HCT116 (cell line): ENCODE results near the gene ZNF777. TPM values are rescaled to one million over a fixed set of nuclear protein-coding genes. Genes with fewer than 3 reads are reported as not detected.

Experiments used
- ATAC-seq: fragments of 200-7000 bp; cut with Tn5 transposase; 2 replicates; pipeline ENCODE4 v1.9.1; 2020; ENCODE audit warnings: mild to moderate bottlenecking, moderate library complexity
- BruUV-seq: library from RNA; stranded (reverse); fragments of 400-500 nt; replicated peaks from 2 replicates; lab custom pipeline; 2021; lab: Mats Ljungman, UMichigan
- CTCF ChIA-PET: fragments of 300-600 bp; sonication (Branson Sonifier 250); formaldehyde crosslinking; loops from one replicate; lab custom pipeline; 2021; ENCODE audit warnings: antibody characterized with exemption; lab: Charles Lee
- POLR2A ChIA-PET: fragments of 300-600, 350-600 bp; sonication (Branson Sonifier 250); formaldehyde crosslinking; loops from one replicate; lab custom pipeline; 2021; ENCODE audit warnings: antibody characterized with exemption; lab: Charles Lee
- RAD21 ChIA-PET, 2 experiments: fragments of 300-600 bp; sonication (Branson Sonifier 250); formaldehyde crosslinking; loops; one replicate each; lab custom pipeline; 2023; ENCODE audit warnings: low total read pairs in 2 of 2; ENCODE audit not compliant: uncharacterized antibody in 2 of 2, unreplicated experiment in 2 of 2, low non-redundant PET in 1 of 2; lab: Charles Lee
- DNase-seq: peaks from one replicate; pipeline ENCODE4 v3.0.0-alpha.2; 2010; ENCODE audit warnings: low read depth, low spot score
- H2AFZ ChIP-seq: fragments of 200-600 bp; shearing (Covaris generic), sonication (generic); 2 replicates; pipeline ENCODE4 v1.6.1; 2017; ENCODE audit warnings: low read depth, mixed run types, mixed read lengths, antibody characterized with exemption, low read length; ENCODE audit not compliant: poor library complexity, severe bottlenecking
- H3K27ac ChIP-seq: 2 replicates; pipeline ENCODE4 v1.5.1; 2012; ENCODE audit warnings: low read depth, low read length
- H3K27me3 ChIP-seq: fragments of 200-600 bp; sonication (generic); 2 replicates; pipeline ENCODE4 v1.6.1; 2016; ENCODE audit warnings: mixed run types, low read length, mixed read lengths; ENCODE audit not compliant: insufficient read depth
- H3K36me3 ChIP-seq, 2 experiments: fragments of 200-500 bp in 1 of 2; fragments of 200-600 bp in 1 of 2; sonication (Bioruptor generic) in 1 of 2; sonication (generic) in 1 of 2; 2 replicates each; pipeline versions ENCODE4 v1.5.1 to v1.6.1; 2014 to 2016; ENCODE audit warnings: low read length in 2 of 2, inconsistent platforms in 1 of 2, mixed read lengths in 1 of 2, mixed run types in 1 of 2; ENCODE audit not compliant: insufficient read depth in 2 of 2, control insufficient read depth in 1 of 2
- H3K4me1 ChIP-seq, 2 experiments: fragments of 200-600 bp in 1 of 2; sonication (generic) in 1 of 2; 2 replicates each; pipeline versions ENCODE4 v1.5.1 to v1.6.1; 2012 to 2017; ENCODE audit warnings: low read length in 2 of 2, inconsistent platforms in 1 of 2, mild to moderate bottlenecking in 1 of 2, mixed read lengths in 1 of 2, mixed run types in 1 of 2, moderate library complexity in 1 of 2; ENCODE audit not compliant: insufficient read depth in 2 of 2, control insufficient read depth in 1 of 2
- H3K4me2 ChIP-seq: fragments of 200-600 bp; sonication (generic); 2 replicates; pipeline ENCODE4 v1.6.1; 2017; ENCODE audit warnings: mixed run types, low read length, mixed read lengths
- H3K4me3 ChIP-seq, 2 experiments: fragments of 200-600 bp in 1 of 2; sonication (generic) in 1 of 2; replicated peaks in 1 of 2; 2 replicates each; pipeline ENCODE4 v1.5.1; 2011 to 2016; ENCODE audit warnings: low read length in 2 of 2, control low read depth in 1 of 2, low read depth in 1 of 2, mild to moderate bottlenecking in 1 of 2, mixed read lengths in 1 of 2, mixed run types in 1 of 2
- H3K79me2 ChIP-seq: fragments of 200-600 bp; sonication (generic); 2 replicates; pipeline ENCODE4 v1.6.1; 2017; ENCODE audit warnings: mild to moderate bottlenecking, mixed run types, low read length, moderate library complexity, mixed read lengths; ENCODE audit not compliant: insufficient read depth
- H3K9ac ChIP-seq: fragments of 200-600 bp; sonication (generic); 2 replicates; pipeline ENCODE4 v1.6.1; 2016; ENCODE audit warnings: low read length, mixed read lengths
- H3K9me2 ChIP-seq: fragments of 200-600 bp; sonication (generic), shearing (Covaris generic); 2 replicates; pipeline ENCODE4 v1.6.1; 2017; ENCODE audit warnings: mixed run types, mild to moderate bottlenecking, moderate library complexity; ENCODE audit not compliant: insufficient read depth
- H3K9me3 ChIP-seq, 2 experiments: fragments of 200-500 bp in 1 of 2; fragments of 200-600 bp in 1 of 2; sonication (Bioruptor generic) in 1 of 2; sonication (generic) in 1 of 2; 2 replicates each; pipeline ENCODE4 v1.6.1; 2014 to 2017; ENCODE audit warnings: low read length in 2 of 2, mixed read lengths in 2 of 2, inconsistent platforms in 1 of 2, low read depth in 1 of 2, mild to moderate bottlenecking in 1 of 2, mixed run types in 1 of 2, moderate library complexity in 1 of 2; ENCODE audit not compliant: control insufficient read depth in 1 of 2, insufficient read depth in 1 of 2
- H4K20me1 ChIP-seq: fragments of 200-600 bp; sonication (generic), shearing (Covaris generic); 2 replicates; pipeline ENCODE4 v1.6.1; 2017; ENCODE audit warnings: mixed run types, mild to moderate bottlenecking, moderate library complexity; ENCODE audit not compliant: insufficient read depth
- CEBPB ChIP-seq: IDR thresholded peaks from 2 replicates; pipeline ENCODE4 v1.6.1; 2012; ENCODE audit warnings: low read depth
- ELF1 ChIP-seq: IDR thresholded peaks from 2 replicates; pipeline ENCODE4 v1.6.1; 2012; ENCODE audit warnings: low read depth, borderline replicate concordance
- MAX ChIP-seq: IDR thresholded peaks from 2 replicates; pipeline ENCODE4 v1.6.1; 2012
- RAD21 ChIP-seq: IDR thresholded peaks from 2 replicates; pipeline ENCODE4 v1.6.1; 2012; ENCODE audit warnings: low read depth, mild to moderate bottlenecking
- SIN3A ChIP-seq: IDR thresholded peaks from 2 replicates; pipeline ENCODE4 v1.6.1; 2012; ENCODE audit warnings: low read depth
- SP1 ChIP-seq: IDR thresholded peaks from 2 replicates; pipeline ENCODE4 v1.6.1; 2012; ENCODE audit warnings: low read depth
- SRF ChIP-seq: IDR thresholded peaks from 2 replicates; pipeline ENCODE4 v1.6.1; 2012; ENCODE audit warnings: low read depth
- TCF7L2 ChIP-seq: IDR thresholded peaks from 2 replicates; pipeline ENCODE4 v1.7.0; 2011; ENCODE audit warnings: borderline replicate concordance, inconsistent platforms; ENCODE audit not compliant: insufficient read depth, insufficient read length; ENCODE audit errors: extremely low read depth
- YY1 ChIP-seq: IDR thresholded peaks from 2 replicates; pipeline ENCODE4 v1.6.1; 2011; ENCODE audit warnings: low read length, low read depth, moderate library complexity, mild to moderate bottlenecking; ENCODE audit not compliant: insufficient replicate concordance; ENCODE audit errors: extremely low read depth
- ZBTB33 ChIP-seq: IDR thresholded peaks from 2 replicates; pipeline ENCODE4 v1.6.1; 2011; ENCODE audit warnings: mild to moderate bottlenecking, low read length, moderate library complexity; ENCODE audit not compliant: insufficient replicate concordance; ENCODE audit errors: extremely low read depth
- intact Hi-C: fragments of 100-400 bp; cut with micrococcal nuclease; formaldehyde crosslinking; loops from 2 replicates; pipeline ENCODE4 v1.10.0; 2022
- total RNA-seq: library from RNA; stranded (reverse); gene quantifications from one replicate; pipeline ENCODE4 v1.2.1, GENCODE V29; 2021; ENCODE audit not compliant: unreplicated experiment
- TF ChIP-seq, protein P1 (sequence below): IDR thresholded peaks from 2 replicates; pipeline ENCODE4 v1.6.1; 2012; ENCODE audit warnings: low read depth
- TF ChIP-seq, protein P2 (sequence below), 3 experiments: fragments of 200-600 bp in 1 of 3; sonication (generic) in 1 of 3; IDR thresholded peaks in 2 of 3; conservative IDR thresholded peaks in 1 of 3; 2 replicates each; pipeline ENCODE4 v1.5.1; 2012 to 2017; ENCODE audit warnings: low read depth in 2 of 3, low read length in 2 of 3, antibody characterized with exemption in 1 of 3, borderline replicate concordance in 1 of 3, control low read depth in 1 of 3, mild to moderate bottlenecking in 1 of 3, mixed read lengths in 1 of 3, mixed run types in 1 of 3, moderate library complexity in 1 of 3; ENCODE audit not compliant: insufficient read depth in 1 of 3

Gene ZNF777
- total RNA-seq, 1 experiment from 2014 or later = 15.6 TPM

GRCh38 chr7:149427893-149428292 lies 33.0 kb downstream of the ZNF777 start:
- BruUV-seq = no TSS peak
- H3K9me3 ChIP-seq = no peaks in the 10 kb centered on the region
- CTCF ChIA-PET = no interaction called here

More at GRCh38 chr7:149427893-149428292, 33.0 kb downstream of the ZNF777 start:
- no peak overlapping the region for H3K9ac ChIP-seq
- H3K36me3 ChIP-seq = peaks cover 3 to 8% of the 10 kb centered on the region in 2 experiments; a peak in 3 of 4 replicates
- no peaks in the 10 kb centered on the region for H3K79me2 ChIP-seq
- H4K20me1 ChIP-seq = no peaks in the 10 kb centered on the region
- H3K9me2 ChIP-seq = no peaks in the 10 kb centered on the region
- POLR2A ChIA-PET = no interaction called here
- H2AFZ ChIP-seq = no peak overlapping the region
- RAD21 ChIA-PET = no interaction called here
- no peak for DNase-seq
- H3K27me3 ChIP-seq = no peaks in the 10 kb centered on the region
- TF ChIP-seq SRF (no peak), SP1 (no peak), TCF7L2 (no peak), ELF1 (no peak), MAX (no peak), CEBPB (no peak), ZBTB33 (no peak), YY1 (no peak), RAD21 (no peak), SIN3A (no peak)
- TF ChIP-seq, protein P1, sequence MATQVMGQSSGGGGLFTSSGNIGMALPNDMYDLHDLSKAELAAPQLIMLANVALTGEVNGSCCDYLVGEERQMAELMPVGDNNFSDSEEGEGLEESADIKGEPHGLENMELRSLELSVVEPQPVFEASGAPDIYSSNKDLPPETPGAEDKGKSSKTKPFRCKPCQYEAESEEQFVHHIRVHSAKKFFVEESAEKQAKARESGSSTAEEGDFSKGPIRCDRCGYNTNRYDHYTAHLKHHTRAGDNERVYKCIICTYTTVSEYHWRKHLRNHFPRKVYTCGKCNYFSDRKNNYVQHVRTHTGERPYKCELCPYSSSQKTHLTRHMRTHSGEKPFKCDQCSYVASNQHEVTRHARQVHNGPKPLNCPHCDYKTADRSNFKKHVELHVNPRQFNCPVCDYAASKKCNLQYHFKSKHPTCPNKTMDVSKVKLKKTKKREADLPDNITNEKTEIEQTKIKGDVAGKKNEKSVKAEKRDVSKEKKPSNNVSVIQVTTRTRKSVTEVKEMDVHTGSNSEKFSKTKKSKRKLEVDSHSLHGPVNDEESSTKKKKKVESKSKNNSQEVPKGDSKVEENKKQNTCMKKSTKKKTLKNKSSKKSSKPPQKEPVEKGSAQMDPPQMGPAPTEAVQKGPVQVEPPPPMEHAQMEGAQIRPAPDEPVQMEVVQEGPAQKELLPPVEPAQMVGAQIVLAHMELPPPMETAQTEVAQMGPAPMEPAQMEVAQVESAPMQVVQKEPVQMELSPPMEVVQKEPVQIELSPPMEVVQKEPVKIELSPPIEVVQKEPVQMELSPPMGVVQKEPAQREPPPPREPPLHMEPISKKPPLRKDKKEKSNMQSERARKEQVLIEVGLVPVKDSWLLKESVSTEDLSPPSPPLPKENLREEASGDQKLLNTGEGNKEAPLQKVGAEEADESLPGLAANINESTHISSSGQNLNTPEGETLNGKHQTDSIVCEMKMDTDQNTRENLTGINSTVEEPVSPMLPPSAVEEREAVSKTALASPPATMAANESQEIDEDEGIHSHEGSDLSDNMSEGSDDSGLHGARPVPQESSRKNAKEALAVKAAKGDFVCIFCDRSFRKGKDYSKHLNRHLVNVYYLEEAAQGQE = no peak
- TF ChIP-seq, protein P2, sequence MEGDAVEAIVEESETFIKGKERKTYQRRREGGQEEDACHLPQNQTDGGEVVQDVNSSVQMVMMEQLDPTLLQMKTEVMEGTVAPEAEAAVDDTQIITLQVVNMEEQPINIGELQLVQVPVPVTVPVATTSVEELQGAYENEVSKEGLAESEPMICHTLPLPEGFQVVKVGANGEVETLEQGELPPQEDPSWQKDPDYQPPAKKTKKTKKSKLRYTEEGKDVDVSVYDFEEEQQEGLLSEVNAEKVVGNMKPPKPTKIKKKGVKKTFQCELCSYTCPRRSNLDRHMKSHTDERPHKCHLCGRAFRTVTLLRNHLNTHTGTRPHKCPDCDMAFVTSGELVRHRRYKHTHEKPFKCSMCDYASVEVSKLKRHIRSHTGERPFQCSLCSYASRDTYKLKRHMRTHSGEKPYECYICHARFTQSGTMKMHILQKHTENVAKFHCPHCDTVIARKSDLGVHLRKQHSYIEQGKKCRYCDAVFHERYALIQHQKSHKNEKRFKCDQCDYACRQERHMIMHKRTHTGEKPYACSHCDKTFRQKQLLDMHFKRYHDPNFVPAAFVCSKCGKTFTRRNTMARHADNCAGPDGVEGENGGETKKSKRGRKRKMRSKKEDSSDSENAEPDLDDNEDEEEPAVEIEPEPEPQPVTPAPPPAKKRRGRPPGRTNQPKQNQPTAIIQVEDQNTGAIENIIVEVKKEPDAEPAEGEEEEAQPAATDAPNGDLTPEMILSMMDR (IDR thresholded peaks at IDR 0.05 in 2 of 3, conservative IDR thresholded peaks at IDR 0.05 in 1 of 3; ENCODE audit: borderline replicate concordance in 1 of 3, insufficient read depth in 1 of 3, low read depth in 2 of 3, low read length in 2 of 3) = no peak
- H3K27ac ChIP-seq = no peak overlapping the region
- H3K4me1 ChIP-seq = no peaks in the 10 kb centered on the region
- H3K4me3 ChIP-seq = no peak overlapping the region
- no peak for ATAC-seq
- intact Hi-C loops = no loop called here
- H3K4me2 ChIP-seq = no peak overlapping the region
